ENCODE measurements around the gene C2CD2.
A peak's percentile ranks its signal among the peaks of the same experiment; 100 is the strongest.
"Not testable (repeated sequence)": the region's sequence is repeated elsewhere in the genome, so short reads cannot be mapped to it uniquely, and the experiment has no call there.

Gene C2CD2

GRCh38 chr21:41958886-41959563, 5.2 kb upstream of the C2CD2 start:
- no peak for FAIRE-seq
- no peak for DNase-seq (ENCODE audit: low spot score)

- FAIRE-seq (peak; percentile 87), DNase-seq (ENCODE audit: low spot score) (peak; percentile 92)
Measured at GRCh38 chr21:41957991-41958766, 4.4 kb upstream of the C2CD2 start.

GRCh38 chr21:41956926-41957729, 3.3 kb upstream of the C2CD2 start:
- FAIRE-seq = peak; percentile 83

GRCh38 chr21:41955516-41955915, 1.7 kb upstream of the C2CD2 start:
- DNase-seq (ENCODE audit: low spot score) = no peak
- no peak for FAIRE-seq

More at GRCh38 chr21:41956926-41957729, 3.3 kb upstream of the C2CD2 start:
- peak; percentile 64 for DNase-seq (ENCODE audit: low spot score)

GRCh38 chr21:41954654-41955499, 1.1 kb upstream of the C2CD2 start:
- DNase-seq (ENCODE audit: low spot score) (no peak), FAIRE-seq (no peak)

GRCh38 chr21:41953249-41953830, 478 bp downstream of the C2CD2 start:
- DNase-seq (ENCODE audit: low spot score) = no peak

GRCh38 chr21:41952568-41953248, 1.1 kb downstream of the C2CD2 start:
- FAIRE-seq (no peak), DNase-seq (ENCODE audit: low spot score) (no peak)

More at GRCh38 chr21:41953249-41953830, 478 bp downstream of the C2CD2 start:
- FAIRE-seq = no peak

GRCh38 chr21:41951876-41952567, 1.8 kb downstream of the C2CD2 start:
- DNase-seq (ENCODE audit: low spot score) = no peak
- no peak for FAIRE-seq

- FAIRE-seq (no peak), DNase-seq (ENCODE audit: low spot score) (no peak)
Measured at GRCh38 chr21:41950941-41951351, 2.9 kb downstream of the C2CD2 start.

- FAIRE-seq; DNase-seq (ENCODE audit: low spot score): not testable (repeated sequence)
Measured at GRCh38 chr21:41949631-41950030, 4.2 kb downstream of the C2CD2 start.

- FAIRE-seq (no peak), DNase-seq (ENCODE audit: low spot score) (no peak)
Measured at GRCh38 chr21:41948901-41949300, 4.9 kb downstream of the C2CD2 start.

- DNase-seq (ENCODE audit: low spot score) (no peak), FAIRE-seq (no peak)
Measured at GRCh38 chr21:41948078-41948895, 5.5 kb downstream of the C2CD2 start.

GRCh38 chr21:41945982-41946381, 7.8 kb downstream of the C2CD2 start:
- DNase-seq (ENCODE audit: low spot score) = no peak
- no peak for FAIRE-seq

- FAIRE-seq = no peak
- no peak for DNase-seq (ENCODE audit: low spot score)
Measured at GRCh38 chr21:41943851-41944250, 10.0 kb downstream of the C2CD2 start.

- DNase-seq (ENCODE audit: low spot score) (no peak), FAIRE-seq (no peak)
Measured at GRCh38 chr21:41942457-41942856, 11.4 kb downstream of the C2CD2 start.

GRCh38 chr21:41941941-41942340, 11.9 kb downstream of the C2CD2 start:
- FAIRE-seq = no peak

GRCh38 chr21:41940431-41940830, 13.4 kb downstream of the C2CD2 start:
- DNase-seq (ENCODE audit: low spot score) (no peak), FAIRE-seq (no peak)

More at GRCh38 chr21:41941941-41942340, 11.9 kb downstream of the C2CD2 start:
- DNase-seq (ENCODE audit: low spot score) = no peak

- no peak for FAIRE-seq
- no peak for DNase-seq (ENCODE audit: low spot score)
Measured at GRCh38 chr21:41939391-41939790, 14.4 kb downstream of the C2CD2 start.
